ENCODE measurements around the gene STAG1. TPM values are rescaled to one million over a fixed set of nuclear protein-coding genes. Genes with fewer than 3 reads are reported as not detected.

STAG1 gene
- total and polyA plus RNA-seq, 4 donors = 4.6 to 28.0 (median 16.6) TPM

GRCh38 chr3:136381051-136381450 lies 371.1 kb downstream of the STAG1 start:
- Histone ChIP-seq H3K36me3 (ENCODE audit: control insufficient read depth in 4 of 4, insufficient read depth in 3 of 4, low read depth in 1 of 4, low read length in 3 of 4) (peaks cover 0 to 2% (median under 1%) of the 10 kb centered on the region in 4 donors), H3K27ac (ENCODE audit: low read depth in 1 of 2, low read length in 2 of 2) (no peak overlapping the region), H3K9me3 (ENCODE audit: control insufficient read depth in 4 of 4, low read length in 3 of 4) (no peaks in the 10 kb centered on the region), H3K4me1 (ENCODE audit: control insufficient read depth in 4 of 4, insufficient read depth in 4 of 4, low read length in 3 of 4) (no peaks in the 10 kb centered on the region), H3K27me3 (ENCODE audit: control insufficient read depth in 4 of 4, insufficient read depth in 4 of 4, low read length in 3 of 4) (no peaks in the 10 kb centered on the region), H3K9ac (ENCODE audit: low read depth in 1 of 2, low read length in 2 of 2) (no peak overlapping the region), H3K4me3 (ENCODE audit: low read depth in 1 of 3, low read length in 3 of 3) (no peak overlapping the region)
- TF ChIP-seq MAX (IDR thresholded peaks at IDR 0.05) (no peak), ATF3 (IDR thresholded peaks at IDR 0.05) (no peak), ZBTB33 (IDR thresholded peaks at IDR 0.05) (no peak), SP1 (IDR thresholded peaks at IDR 0.05) (no peak), CTCF (IDR thresholded peaks at IDR 0.05; ENCODE audit: low read depth, low read length, missing input control) (no peak), HNF4A (conservative IDR thresholded peaks at IDR 0.05) (no peak), JUND (IDR thresholded peaks at IDR 0.05) (no peak), REST (IDR thresholded peaks at IDR 0.05) (no peak), YY1 (IDR thresholded peaks at IDR 0.05) (no peak), EGR1 (IDR thresholded peaks at IDR 0.05; ENCODE audit: low read depth in 2 of 2) (no peak), RXRA (IDR thresholded peaks at IDR 0.05) (no peak), RAD21 (IDR thresholded peaks at IDR 0.05) (no peak), FOXA1 (IDR thresholded peaks at IDR 0.05) (no peak), FOXA2 (IDR thresholded peaks at IDR 0.05) (no peak), HNF4G (IDR thresholded peaks at IDR 0.05) (no peak), NR2F2 (IDR thresholded peaks at IDR 0.05) (no peak), TAF1 (conservative IDR thresholded peaks at IDR 0.05) (no peak), GABPA (IDR thresholded peaks at IDR 0.05 in 1 of 2, conservative IDR thresholded peaks at IDR 0.05 in 1 of 2) (no peak)
- no peak for DNase-seq (ENCODE audit: low spot score)
- 94% methylated on average over 2 of the region's 2 CpGs for WGBS
